HepG2 (cell line): ENCODE data around the gene UBL4B. TPM values are rescaled to one million over a fixed set of nuclear protein-coding genes. Genes with fewer than 3 reads are reported as not detected.

Source experiments
- FIP1L1 ChIP-seq: fragments of 200-400 bp; formaldehyde crosslinking; IDR thresholded peaks from 2 replicates; pipeline ENCODE4 v1.6.1; 2018; ENCODE audit warnings: low read depth, mild to moderate bottlenecking, low read length, moderate library complexity, borderline replicate concordance; ENCODE audit not compliant: insufficient read depth
- HOXA9 ChIP-seq: sonication (generic); formaldehyde crosslinking; IDR thresholded peaks from 2 replicates; pipeline ENCODE4 v1.8.1; 2022; ENCODE audit warnings: missing genetic modification reagents, mild to moderate bottlenecking, moderate library complexity, borderline replicate concordance
- MTA1 ChIP-seq: sonication (generic); formaldehyde crosslinking; IDR thresholded peaks from 2 replicates; pipeline ENCODE4 v1.4.0; 2020; ENCODE audit warnings: missing genetic modification reagents, mild to moderate bottlenecking, borderline replicate concordance
- SMAD1 ChIP-seq: sonication (generic); formaldehyde crosslinking; IDR thresholded peaks from 2 replicates; pipeline ENCODE4 v1.4.0; 2020; ENCODE audit warnings: missing genetic modification reagents, low read depth, mild to moderate bottlenecking, borderline replicate concordance
- TSC22D2 ChIP-seq: sonication (generic); formaldehyde crosslinking; IDR thresholded peaks from 2 replicates; pipeline ENCODE4 v1.5.1; 2020; ENCODE audit warnings: missing genetic modification reagents, mild to moderate bottlenecking, borderline replicate concordance
- YEATS4 ChIP-seq: sonication (generic); formaldehyde crosslinking; IDR thresholded peaks from 2 replicates; pipeline ENCODE4 v1.4.0; 2020; ENCODE audit warnings: missing genetic modification reagents, borderline replicate concordance
- ZFY ChIP-seq: sonication (generic); formaldehyde crosslinking; IDR thresholded peaks from 2 replicates; pipeline ENCODE4 v1.4.0; 2020; ENCODE audit warnings: missing genetic modification reagents
- ZNF720 ChIP-seq: sonication (generic); formaldehyde crosslinking; IDR thresholded peaks from 2 replicates; pipeline ENCODE4 v1.4.0; 2020; ENCODE audit warnings: missing genetic modification reagents
- polyA plus RNA-seq, 8 experiments: library from polyadenylated mRNA; depleted of rRNA in 3 of 8; stranded (reverse) in 7 of 8; unstranded in 1 of 8; fragments of >200 nt; fragmentation: Illumina TruSeq in 4 of 8; extraction: Trizol in 4 of 8; gene quantifications; 2 replicates each; pipeline versions ENCODE4 v1.2.1 to v1.2.3, GENCODE V29; 2011 to 2016; ENCODE audit warnings: low read depth in 4 of 8, missing spikeins in 1 of 8, mixed read lengths in 1 of 8; ENCODE audit not compliant: insufficient read depth in 1 of 8
- total RNA-seq, 5 experiments: library from RNA; depleted of rRNA; stranded (reverse); fragments of >200 nt; fragmentation: Illumina TruSeq; extraction: Trizol; gene quantifications; 2 replicates each; pipeline ENCODE4 v1.2.3, GENCODE V29; 2016; ENCODE audit warnings: low read depth in 1 of 5
- TF ChIP-seq, protein P1 (sequence below): sonication (generic); formaldehyde crosslinking; IDR thresholded peaks from 2 replicates; pipeline ENCODE4 v1.5.0; 2020; ENCODE audit warnings: mild to moderate bottlenecking, missing genetic modification reagents
- TF ChIP-seq, protein P2 (sequence below): sonication (generic); formaldehyde crosslinking; IDR thresholded peaks from 2 replicates; pipeline ENCODE4 v1.5.0; 2020; ENCODE audit warnings: missing genetic modification reagents, mild to moderate bottlenecking, borderline replicate concordance
- TF ChIP-seq, protein P3 (sequence below), 2 experiments: fragments of 450-650 bp in 1 of 2; sonication (generic) in 1 of 2; formaldehyde crosslinking in 1 of 2; IDR thresholded peaks; 2 replicates each; pipeline versions ENCODE4 v1.6.1 to v1.8.0; 2016 to 2022; ENCODE audit warnings: antibody characterized with exemption in 1 of 2, mild to moderate bottlenecking in 1 of 2, missing genetic modification reagents in 1 of 2
- TF ChIP-seq, protein P4 (sequence below): sonication (generic); formaldehyde crosslinking; IDR thresholded peaks from 2 replicates; pipeline ENCODE4 v1.4.0; 2020; ENCODE audit warnings: mild to moderate bottlenecking, missing genetic modification reagents

UBL4B gene
- total and polyA plus RNA-seq, 2 of the 13 experiments (the other 11 are each of a cell fraction or from before 2014, with no cell fraction given) = not detected

DNA sequence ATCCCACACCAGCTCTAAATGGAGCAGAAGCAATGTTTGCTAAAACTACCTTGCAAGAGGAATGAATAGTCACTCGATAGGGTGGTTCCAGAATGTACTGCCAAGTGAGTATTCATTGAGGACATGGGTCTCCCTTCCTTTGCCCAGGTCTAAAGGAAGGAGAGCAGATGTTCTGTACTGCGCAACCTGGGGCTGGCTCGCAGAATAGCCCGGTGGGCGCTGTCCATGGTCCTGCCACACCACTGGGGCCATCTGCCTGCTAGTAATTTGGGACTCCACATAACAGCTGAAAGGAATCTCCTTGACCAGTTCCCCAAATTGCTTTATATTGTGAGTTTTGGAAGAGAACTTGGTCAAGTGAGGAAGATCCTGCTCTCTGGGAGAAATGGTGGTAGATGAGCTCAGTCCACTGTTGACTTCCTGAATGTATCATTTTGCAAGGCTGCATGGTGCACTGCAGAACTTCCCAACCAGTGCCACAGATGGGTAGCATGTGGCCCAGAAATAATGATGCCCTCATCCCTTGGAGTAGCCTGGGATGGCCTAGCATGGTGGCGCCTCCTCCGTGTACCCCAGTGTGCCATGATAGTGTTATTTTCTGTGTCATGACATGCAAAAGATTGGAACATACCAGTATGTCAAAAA, 43.8 kb downstream of the UBL4B start (continued):
- TF ChIP-seq, protein P1, sequence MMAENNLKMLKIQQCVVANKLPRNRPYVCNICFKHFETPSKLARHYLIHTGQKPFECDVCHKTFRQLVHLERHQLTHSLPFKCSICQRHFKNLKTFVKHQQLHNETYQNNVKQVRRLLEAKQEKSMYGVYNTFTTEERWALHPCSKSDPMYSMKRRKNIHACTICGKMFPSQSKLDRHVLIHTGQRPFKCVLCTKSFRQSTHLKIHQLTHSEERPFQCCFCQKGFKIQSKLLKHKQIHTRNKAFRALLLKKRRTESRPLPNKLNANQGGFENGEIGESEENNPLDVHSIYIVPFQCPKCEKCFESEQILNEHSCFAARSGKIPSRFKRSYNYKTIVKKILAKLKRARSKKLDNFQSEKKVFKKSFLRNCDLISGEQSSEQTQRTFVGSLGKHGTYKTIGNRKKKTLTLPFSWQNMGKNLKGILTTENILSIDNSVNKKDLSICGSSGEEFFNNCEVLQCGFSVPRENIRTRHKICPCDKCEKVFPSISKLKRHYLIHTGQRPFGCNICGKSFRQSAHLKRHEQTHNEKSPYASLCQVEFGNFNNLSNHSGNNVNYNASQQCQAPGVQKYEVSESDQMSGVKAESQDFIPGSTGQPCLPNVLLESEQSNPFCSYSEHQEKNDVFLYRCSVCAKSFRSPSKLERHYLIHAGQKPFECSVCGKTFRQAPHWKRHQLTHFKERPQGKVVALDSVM (CRISPR knock-in tag) = no peak
- TF ChIP-seq ZFY (CRISPR knock-in tag) (no peak), YEATS4 (CRISPR knock-in tag) (no peak), FIP1L1 (no peak), SMAD1 (no peak), TSC22D2 (CRISPR knock-in tag) (peak; percentile 75; the same call in 1 of the 2 replicates), MTA1 (CRISPR knock-in tag) (no peak), ZNF720 (CRISPR knock-in tag) (no peak), HOXA9 (CRISPR knock-in tag) (no peak)
- TF ChIP-seq, protein P2, sequence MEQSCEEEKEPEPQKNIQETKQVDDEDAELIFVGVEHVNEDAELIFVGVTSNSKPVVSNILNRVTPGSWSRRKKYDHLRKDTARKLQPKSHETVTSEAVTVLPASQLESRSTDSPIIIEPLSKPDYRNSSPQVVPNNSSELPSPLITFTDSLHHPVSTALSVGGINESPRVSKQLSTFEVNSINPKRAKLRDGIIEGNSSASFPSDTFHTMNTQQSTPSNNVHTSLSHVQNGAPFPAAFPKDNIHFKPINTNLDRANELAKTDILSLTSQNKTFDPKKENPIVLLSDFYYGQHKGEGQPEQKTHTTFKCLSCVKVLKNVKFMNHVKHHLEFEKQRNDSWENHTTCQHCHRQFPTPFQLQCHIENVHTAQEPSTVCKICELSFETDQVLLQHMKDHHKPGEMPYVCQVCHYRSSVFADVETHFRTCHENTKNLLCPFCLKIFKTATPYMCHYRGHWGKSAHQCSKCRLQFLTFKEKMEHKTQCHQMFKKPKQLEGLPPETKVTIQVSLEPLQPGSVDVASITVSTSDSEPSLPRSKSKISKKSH (CRISPR knock-in tag) = no peak
- TF ChIP-seq, protein P3, sequence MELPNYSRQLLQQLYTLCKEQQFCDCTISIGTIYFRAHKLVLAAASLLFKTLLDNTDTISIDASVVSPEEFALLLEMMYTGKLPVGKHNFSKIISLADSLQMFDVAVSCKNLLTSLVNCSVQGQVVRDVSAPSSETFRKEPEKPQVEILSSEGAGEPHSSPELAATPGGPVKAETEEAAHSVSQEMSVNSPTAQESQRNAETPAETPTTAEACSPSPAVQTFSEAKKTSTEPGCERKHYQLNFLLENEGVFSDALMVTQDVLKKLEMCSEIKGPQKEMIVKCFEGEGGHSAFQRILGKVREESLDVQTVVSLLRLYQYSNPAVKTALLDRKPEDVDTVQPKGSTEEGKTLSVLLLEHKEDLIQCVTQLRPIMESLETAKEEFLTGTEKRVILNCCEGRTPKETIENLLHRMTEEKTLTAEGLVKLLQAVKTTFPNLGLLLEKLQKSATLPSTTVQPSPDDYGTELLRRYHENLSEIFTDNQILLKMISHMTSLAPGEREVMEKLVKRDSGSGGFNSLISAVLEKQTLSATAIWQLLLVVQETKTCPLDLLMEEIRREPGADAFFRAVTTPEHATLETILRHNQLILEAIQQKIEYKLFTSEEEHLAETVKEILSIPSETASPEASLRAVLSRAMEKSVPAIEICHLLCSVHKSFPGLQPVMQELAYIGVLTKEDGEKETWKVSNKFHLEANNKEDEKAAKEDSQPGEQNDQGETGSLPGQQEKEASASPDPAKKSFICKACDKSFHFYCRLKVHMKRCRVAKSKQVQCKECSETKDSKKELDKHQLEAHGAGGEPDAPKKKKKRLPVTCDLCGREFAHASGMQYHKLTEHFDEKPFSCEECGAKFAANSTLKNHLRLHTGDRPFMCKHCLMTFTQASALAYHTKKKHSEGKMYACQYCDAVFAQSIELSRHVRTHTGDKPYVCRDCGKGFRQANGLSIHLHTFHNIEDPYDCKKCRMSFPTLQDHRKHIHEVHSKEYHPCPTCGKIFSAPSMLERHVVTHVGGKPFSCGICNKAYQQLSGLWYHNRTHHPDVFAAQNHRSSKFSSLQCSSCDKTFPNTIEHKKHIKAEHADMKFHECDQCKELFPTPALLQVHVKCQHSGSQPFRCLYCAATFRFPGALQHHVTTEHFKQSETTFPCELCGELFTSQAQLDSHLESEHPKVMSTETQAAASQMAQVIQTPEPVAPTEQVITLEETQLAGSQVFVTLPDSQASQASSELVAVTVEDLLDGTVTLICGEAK (IDR thresholded peaks at IDR 0.05) = no peak
- TF ChIP-seq, protein P3 (CRISPR knock-in tag; IDR thresholded peaks at IDR 0.05) = no peak
- TF ChIP-seq, protein P4, sequence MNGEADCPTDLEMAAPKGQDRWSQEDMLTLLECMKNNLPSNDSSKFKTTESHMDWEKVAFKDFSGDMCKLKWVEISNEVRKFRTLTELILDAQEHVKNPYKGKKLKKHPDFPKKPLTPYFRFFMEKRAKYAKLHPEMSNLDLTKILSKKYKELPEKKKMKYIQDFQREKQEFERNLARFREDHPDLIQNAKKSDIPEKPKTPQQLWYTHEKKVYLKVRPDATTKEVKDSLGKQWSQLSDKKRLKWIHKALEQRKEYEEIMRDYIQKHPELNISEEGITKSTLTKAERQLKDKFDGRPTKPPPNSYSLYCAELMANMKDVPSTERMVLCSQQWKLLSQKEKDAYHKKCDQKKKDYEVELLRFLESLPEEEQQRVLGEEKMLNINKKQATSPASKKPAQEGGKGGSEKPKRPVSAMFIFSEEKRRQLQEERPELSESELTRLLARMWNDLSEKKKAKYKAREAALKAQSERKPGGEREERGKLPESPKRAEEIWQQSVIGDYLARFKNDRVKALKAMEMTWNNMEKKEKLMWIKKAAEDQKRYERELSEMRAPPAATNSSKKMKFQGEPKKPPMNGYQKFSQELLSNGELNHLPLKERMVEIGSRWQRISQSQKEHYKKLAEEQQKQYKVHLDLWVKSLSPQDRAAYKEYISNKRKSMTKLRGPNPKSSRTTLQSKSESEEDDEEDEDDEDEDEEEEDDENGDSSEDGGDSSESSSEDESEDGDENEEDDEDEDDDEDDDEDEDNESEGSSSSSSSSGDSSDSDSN (CRISPR knock-in tag) = no peak
